ENCODE results near the gene ANO1.
"Not testable (repeated sequence)": the region's sequence is repeated elsewhere in the genome, so short reads cannot be mapped to it uniquely, and the experiment has no call there.

The ANO1 gene

GRCh38 chr11:70217388-70217787, 139.3 kb downstream of the ANO1 start:
- not testable (repeated sequence) for DNase-seq

DNA sequence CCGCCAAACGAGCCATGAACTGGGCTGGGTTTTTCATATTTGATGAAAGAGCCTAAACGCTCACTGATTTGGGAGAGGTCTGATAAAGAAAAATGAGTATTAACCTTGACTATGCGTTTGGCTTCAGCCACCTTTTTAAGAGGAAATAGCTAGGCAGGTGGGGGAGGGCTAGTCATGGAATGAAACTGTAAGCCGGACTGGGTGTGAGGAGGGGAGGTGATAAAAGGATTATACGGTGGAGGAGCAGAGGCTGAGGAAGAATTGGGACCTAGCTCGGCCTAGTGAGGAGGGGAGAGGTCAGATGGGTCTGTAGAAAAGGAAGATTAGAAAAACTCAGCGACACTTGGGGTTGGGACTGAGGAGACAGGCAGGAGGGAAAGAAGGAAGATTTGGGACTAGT, 140.0 kb downstream of the ANO1 start:
- DNase-seq, result not testable (repeated sequence)

DNA sequence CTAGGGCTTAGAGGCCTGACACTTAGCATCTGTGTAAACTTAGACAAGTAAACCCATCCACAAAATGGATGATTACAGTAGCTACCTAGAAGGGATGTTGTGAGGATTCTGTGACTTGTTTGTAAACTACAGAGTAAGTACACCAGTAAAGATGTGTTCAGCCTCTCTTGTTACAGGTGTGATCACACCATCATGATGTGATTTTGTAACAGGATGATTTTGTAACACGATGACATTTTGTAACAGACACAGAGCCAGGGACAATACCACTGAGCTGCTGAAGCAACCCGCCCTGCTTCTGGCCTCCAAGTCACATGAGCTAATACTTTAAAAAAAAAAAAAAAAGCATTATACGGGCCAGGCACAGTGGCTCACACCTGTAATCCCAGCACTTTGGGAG, 142.0 kb downstream of the ANO1 start:
- no peak for DNase-seq

DNA sequence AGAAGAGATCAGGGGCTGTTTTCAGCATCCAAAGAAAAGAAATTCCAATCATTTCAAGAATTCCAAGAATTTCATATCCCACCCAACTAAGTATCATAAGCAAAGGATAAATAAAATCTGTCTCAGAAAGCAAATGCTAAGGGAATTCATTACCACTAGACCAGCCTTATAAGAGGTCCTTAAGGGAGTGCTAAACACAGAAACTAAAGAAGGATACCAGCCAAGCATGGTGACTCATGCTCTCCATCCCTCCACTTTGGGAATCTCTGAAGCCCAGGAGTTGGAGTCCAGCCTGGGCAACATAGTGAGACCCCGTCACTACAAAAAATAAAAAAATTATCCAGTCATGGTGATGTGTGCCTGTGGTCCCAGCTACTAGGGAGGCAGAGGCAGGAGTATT, 142.8 kb downstream of the ANO1 start:
- no peak for DNase-seq

DNA sequence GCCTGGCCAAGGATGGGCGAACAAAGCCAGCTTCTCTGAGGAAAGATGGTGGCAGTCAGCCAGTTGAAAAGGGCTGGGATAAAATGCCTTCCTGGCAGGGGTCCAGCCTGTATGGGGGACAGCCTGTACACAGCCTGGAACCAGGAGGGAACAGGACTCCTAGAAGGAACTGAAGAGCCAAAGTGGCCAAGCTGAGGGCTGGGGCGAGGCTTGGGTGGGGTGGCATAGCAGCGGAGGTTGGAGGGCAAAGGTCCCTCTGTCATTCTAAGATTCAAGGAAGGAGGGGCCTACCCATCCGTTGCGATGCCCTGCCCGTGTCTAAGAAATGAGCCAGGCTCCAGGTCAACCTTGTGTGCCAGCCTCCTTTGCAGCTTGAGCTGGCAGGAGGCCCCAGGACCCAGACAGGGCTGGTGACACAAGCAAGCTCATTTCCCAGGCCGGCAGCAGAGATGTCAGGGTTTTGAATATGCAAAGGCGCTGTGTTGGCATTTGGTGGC, 147.6 kb downstream of the ANO1 start:
- DNase-seq, result no peak

DNA sequence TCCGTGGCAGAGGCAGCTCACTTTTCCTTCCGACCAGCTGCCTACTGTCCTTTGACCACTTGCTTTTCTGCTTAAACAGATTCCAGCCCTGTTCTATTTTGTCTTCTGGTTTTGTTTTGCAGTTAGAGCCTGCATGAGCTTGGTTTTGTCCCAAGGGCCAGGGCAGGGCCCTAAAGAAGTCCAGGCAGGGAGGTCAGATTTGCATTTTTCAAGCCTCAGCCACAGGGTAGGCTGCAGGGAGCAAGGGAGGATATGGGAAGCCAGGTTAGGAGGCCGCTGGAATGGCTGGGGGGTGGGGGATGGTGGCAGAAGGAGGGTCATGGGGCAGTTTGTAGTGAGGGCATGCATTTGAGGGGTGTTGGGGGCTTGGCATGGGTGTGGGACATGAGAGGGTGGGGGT, 148.1 kb downstream of the ANO1 start:
- no peak for DNase-seq

GRCh38 chr11:70226967-70227366, 148.8 kb downstream of the ANO1 start:
- no peak for DNase-seq

DNA sequence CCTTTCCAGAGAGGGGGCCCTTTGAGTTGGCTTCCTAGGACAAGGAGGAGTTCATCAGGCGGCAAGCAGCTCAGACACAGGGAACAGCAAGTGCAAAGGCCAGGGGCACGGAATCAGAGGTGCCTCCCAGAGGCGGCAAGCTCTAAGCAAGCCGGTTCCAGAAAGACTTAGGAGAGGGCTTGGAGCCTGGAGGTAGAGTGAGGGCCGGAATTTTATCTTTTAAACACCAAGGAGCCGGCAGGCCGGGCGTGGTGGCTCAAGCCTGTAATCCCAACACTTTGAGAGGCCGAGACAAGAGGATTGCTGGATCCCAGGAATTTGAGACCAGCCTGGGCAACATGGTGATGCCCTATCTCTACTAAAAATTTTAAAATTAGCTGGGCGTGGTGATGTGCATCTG, 151.6 kb downstream of the ANO1 start:
- DNase-seq, result no peak

DNA sequence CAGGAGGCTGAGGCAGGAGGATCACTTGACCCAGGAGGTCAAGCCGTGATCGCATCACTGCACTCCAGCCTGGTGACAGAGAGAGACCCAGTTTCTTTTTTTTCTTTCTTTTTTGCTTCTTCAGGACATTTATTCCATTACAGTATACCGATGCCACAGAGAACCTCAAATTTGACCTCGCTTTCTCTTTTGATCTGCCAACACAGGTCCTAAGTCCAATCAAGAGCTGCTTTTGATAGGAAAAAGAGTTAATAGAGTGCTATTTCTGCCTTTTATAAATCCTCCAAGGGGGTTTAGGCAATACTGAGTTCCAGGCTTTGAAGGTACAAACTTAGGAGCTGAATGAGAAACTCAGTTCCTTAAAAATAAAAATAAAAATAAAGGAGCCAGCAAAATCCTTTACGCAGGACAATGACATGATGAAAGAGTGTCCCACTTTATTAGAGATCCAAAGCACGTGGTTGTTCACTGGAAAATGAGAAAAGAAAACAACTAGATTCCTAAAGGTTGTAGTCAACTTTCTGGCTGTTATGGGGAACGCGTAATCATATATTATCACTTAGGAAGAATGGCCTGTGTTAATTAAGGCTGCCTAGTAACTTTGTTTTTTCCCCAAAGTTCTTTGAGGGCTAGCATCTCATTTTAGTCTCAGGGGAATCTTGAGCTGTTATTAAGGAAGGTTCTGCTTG, 152.2 kb downstream of the ANO1 start:
- no peak for DNase-seq

GRCh38 chr11:70230840-70231710, 153.0 kb downstream of the ANO1 start:
- no peak for DNase-seq

DNA sequence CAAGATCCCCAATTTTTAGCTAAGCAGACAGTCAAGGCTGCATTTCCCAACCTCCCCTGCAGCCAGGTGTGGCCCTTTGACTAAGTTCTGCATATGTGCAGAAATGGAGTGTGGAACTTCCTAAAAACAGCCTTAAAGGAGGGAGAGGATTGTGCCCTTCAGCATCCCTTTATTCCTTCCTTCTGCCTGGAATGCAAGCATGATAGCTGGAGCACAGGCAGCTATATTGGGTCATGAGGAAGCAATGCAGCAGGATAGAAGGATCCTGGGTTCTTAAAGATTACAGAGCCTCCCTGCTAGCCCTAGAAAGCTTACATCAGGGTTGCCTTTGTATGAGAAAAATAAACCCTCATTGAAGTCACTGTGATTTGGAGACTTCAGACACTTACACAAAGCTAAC, 154.9 kb downstream of the ANO1 start:
- no peak for DNase-seq

GRCh38 chr11:70233511-70233934, 155.4 kb downstream of the ANO1 start:
- DNase-seq, result no peak

DNA sequence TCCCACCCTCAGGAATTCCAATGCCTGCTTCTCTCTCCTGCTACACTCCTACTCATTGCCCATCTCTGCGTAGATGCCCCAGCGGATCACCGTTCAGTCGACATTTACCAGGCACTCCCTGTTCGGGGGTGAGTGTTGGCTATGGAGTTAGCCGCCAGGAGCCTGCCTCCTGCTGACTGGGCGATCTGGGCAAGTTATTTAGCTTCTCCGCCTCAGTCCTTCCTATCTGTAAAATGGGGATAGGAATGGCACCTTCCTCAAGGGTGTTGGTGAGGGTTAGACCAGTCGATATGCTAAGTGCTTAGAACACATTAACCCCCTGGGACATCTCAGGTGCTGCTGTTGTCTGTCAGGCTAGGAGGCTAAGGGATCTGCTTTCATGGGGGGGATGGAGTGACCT, 155.8 kb downstream of the ANO1 start:
- DNase-seq, result no peak
